PC-9 (cell line): ENCODE measurements around the gene MGRN1. TPM values are rescaled to one million over a fixed set of nuclear protein-coding genes. Genes with fewer than 3 reads are reported as not detected.

ENCODE experiments used
- BruUV-seq: library from RNA; stranded (reverse); fragments of 400-500 nt; replicated peaks from 2 replicates; lab custom pipeline; 2021; lab: Mats Ljungman, UMichigan
- CTCF ChIA-PET: fragments of 300-600 bp; sonication (Branson Sonifier 250); formaldehyde crosslinking; loops from one replicate; lab custom pipeline; 2022; ENCODE audit warnings: antibody characterized with exemption; lab: Charles Lee
- POLR2A ChIA-PET: fragments of 300-600 bp; sonication (Branson Sonifier 250); formaldehyde crosslinking; loops from one replicate; lab custom pipeline; 2022; ENCODE audit warnings: antibody characterized with exemption; ENCODE audit not compliant: unreplicated experiment; lab: Charles Lee
- DNase-seq, 2 experiments: peaks; one replicate each; pipeline versions ENCODE4 v3.0.0 to v3.0.0-alpha.2; 2015 to 2022; ENCODE audit warnings: mixed read lengths in 1 of 2
- H2AFZ ChIP-seq: fragments of 200-600 bp; sonication (generic); 2 replicates; pipeline ENCODE4 v1.8.1; 2017; ENCODE audit warnings: antibody characterized with exemption
- H3F3A ChIP-seq: fragments of 200-600 bp; sonication (generic); 2 replicates; pipeline ENCODE4 v1.8.1; 2017; ENCODE audit warnings: antibody characterized with exemption, mild to moderate bottlenecking, low read depth; ENCODE audit not compliant: insufficient read depth
- H3K27ac ChIP-seq: fragments of 200-600 bp; sonication (generic); 2 replicates; pipeline ENCODE4 v1.6.1; 2016; ENCODE audit warnings: mixed run types
- H3K27me3 ChIP-seq: fragments of 200-600 bp; sonication (generic); 2 replicates; pipeline ENCODE4 v1.6.1; 2016; ENCODE audit warnings: low read depth, mixed run types; ENCODE audit not compliant: insufficient read depth
- H3K36me3 ChIP-seq: fragments of 200-600 bp; sonication (generic); 2 replicates; pipeline ENCODE4 v1.6.1; 2016; ENCODE audit warnings: low read depth, mixed run types
- H3K4me1 ChIP-seq: fragments of 200-600 bp; sonication (generic); replicated peaks from 2 replicates; pipeline ENCODE4 v1.6.1; 2016; ENCODE audit warnings: mixed run types; ENCODE audit not compliant: insufficient read depth
- H3K4me2 ChIP-seq: fragments of 200-600 bp; sonication (generic); 2 replicates; pipeline ENCODE4 v1.6.1; 2017; ENCODE audit warnings: mixed run types
- H3K4me3 ChIP-seq: fragments of 200-600 bp; sonication (generic); 2 replicates; pipeline ENCODE4 v1.6.1; 2016; ENCODE audit warnings: mixed run types
- H3K79me2 ChIP-seq: fragments of 200-600 bp; sonication (generic); 2 replicates; pipeline ENCODE4 v1.6.1; 2017; ENCODE audit warnings: low read depth, mixed run types
- H3K9me2 ChIP-seq: fragments of 200-600 bp; sonication (generic); 2 replicates; pipeline ENCODE4 v1.8.1; 2017; ENCODE audit warnings: mild to moderate bottlenecking; ENCODE audit not compliant: insufficient read depth
- H3K9me3 ChIP-seq: fragments of 200-600 bp; sonication (generic); 2 replicates; pipeline ENCODE4 v1.8.1; 2016; ENCODE audit warnings: low read depth; ENCODE audit not compliant: insufficient read depth
- H4K20me1 ChIP-seq: fragments of 200-600 bp; sonication (generic); 2 replicates; pipeline ENCODE4 v1.8.1; 2017; ENCODE audit not compliant: insufficient read depth
- CTCF ChIP-seq: fragments of 200-600 bp; sonication (generic); conservative IDR thresholded peaks from 2 replicates; pipeline ENCODE4 v1.6.1; 2017; ENCODE audit warnings: mixed run types, antibody characterized with exemption, mild to moderate bottlenecking, moderate library complexity
- EZH2 ChIP-seq: fragments of 200-600 bp; sonication (generic); IDR thresholded peaks from 2 replicates; pipeline ENCODE4 v1.8.0; 2017; ENCODE audit warnings: antibody characterized with exemption, low read depth
- intact Hi-C: fragments of 100-400 bp; cut with micrococcal nuclease; formaldehyde crosslinking; loops from one replicate; pipeline ENCODE4 v1.10.0; 2022; ENCODE audit not compliant: unreplicated experiment
- total RNA-seq: library from RNA; stranded (reverse); gene quantifications from 2 replicates; pipeline ENCODE4 v1.2.3, GENCODE V29; 2021

MGRN1 gene
- total RNA-seq, 1 experiment from 2014 or later: 70.4 TPM

DNA sequence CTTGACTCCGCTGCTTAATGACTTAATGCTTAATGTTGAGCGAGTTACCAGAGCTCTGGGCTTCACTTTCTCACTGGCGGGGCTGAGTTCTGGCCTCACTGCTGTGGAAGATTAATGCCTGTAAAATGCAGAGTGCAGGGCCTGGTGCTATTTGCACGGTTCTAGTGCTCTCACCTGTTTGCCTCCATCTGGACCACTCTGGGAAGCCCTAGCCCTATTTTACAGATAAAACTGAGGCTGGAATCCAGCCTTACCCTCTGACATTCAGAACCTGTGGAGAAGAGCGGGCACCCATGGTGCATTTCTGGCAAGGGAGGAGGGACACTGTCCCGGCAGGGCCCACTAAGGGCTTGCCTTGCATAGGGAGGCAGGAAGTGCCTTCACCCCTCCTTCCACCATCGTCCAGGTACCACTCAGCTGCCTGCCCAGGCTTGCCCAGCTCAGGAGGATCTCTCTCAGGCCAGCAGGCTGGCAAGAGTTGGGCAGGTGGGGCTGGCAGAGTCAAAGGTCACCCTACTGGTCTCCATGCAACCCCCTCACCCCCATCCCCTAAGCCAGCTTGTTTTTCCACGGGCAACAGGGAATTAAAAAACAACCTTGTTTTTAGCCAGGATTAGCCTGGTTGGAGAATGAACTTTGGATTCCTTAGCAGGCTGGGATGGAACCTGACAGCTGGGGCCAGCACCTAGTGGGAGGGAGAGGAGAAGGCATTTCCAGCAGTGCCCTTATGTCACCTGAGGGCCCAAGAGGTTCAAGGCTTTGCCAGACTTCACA, 5.8 kb upstream of the MGRN1 start:
- BruUV-seq: no TSS peak
- H2AFZ ChIP-seq: no peak overlapping the region
- no peak for TF ChIP-seq CTCF
- no peak for TF ChIP-seq EZH2
- no peaks in the 10 kb centered on the region for H4K20me1 ChIP-seq
- H3K36me3 ChIP-seq: no peaks in the 10 kb centered on the region
- no peaks in the 10 kb centered on the region for H3K9me2 ChIP-seq
- CTCF ChIA-PET: no interaction called here
- no peaks in the 10 kb centered on the region for H3K9me3 ChIP-seq
- peaks cover 28% of the 10 kb centered on the region for H3F3A ChIP-seq
- no peak overlapping the region for H3K27ac ChIP-seq
- H3K79me2 ChIP-seq: peaks cover 21% of the 10 kb centered on the region
- DNase-seq: no peak
- H3K4me3 ChIP-seq: no peak overlapping the region
- POLR2A ChIA-PET: no interaction called here
- peaks cover 30% of the 10 kb centered on the region for H3K4me1 ChIP-seq
- no peaks in the 10 kb centered on the region for H3K27me3 ChIP-seq
- intact Hi-C loops: loop anchor here (5.0 to 10.0 kb wide), 4 partner anchors 204 to 478 kb away; partner anchors contain the start of genes CORO7, EEF2KMT, SEC14L5 and TFAP4
- peak overlapping the region; percentile 95; the same call in 1 of the 2 replicates for H3K4me2 ChIP-seq

DNA sequence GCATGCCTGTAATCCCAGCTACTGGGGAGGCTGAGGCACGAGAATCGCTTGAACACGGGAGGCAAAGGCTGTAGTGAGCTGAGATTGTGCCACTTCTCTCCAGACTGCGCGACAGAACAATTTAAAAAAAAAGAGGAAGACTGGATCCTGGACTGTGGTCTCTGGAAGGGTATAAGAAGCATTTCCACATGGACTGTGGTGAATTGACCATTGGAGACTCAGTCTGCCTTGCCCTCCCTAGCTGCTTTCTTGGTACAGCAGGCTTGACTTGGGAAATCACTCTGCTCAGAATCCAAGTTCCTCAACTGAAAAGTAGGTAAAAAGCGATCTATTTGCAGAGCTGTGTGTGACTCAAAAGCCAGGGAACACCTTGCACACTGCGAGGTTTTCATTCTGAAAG, 1.0 kb upstream of the MGRN1 start:
- Histone ChIP-seq H2AFZ (no peak overlapping the region), H3K9me3 (no peaks in the 10 kb centered on the region), H3K9me2 (no peaks in the 10 kb centered on the region), H3K4me1 (peaks cover 10% of the 10 kb centered on the region), H3K79me2 (peaks cover 43% of the 10 kb centered on the region), H4K20me1 (peaks cover 21% of the 10 kb centered on the region), H3K36me3 (no peaks in the 10 kb centered on the region), H3K27ac (no peak overlapping the region), H3K4me2 (no peak overlapping the region), H3F3A (peaks cover 6% of the 10 kb centered on the region; the same call in 1 of the 2 replicates), H3K4me3 (no peak overlapping the region), H3K27me3 (no peaks in the 10 kb centered on the region)
- ChIA-PET CTCF (interaction anchor here (0.6 to 2.4 kb wide), 8 partner anchors 7 to 336 kb away, joined by 3 to 13 read pairs (median 6); no protein-coding TSS in a partner anchor), POLR2A (interaction anchor here (0.7 kb wide), 1 partner anchor 159 kb away, joined by 3 read pairs; no protein-coding TSS in a partner anchor)
- TF ChIP-seq CTCF: no peak
- no peak for TF ChIP-seq EZH2
- intact Hi-C loops: no loop called here
- no TSS peak for BruUV-seq
- no peak for DNase-seq

- Histone ChIP-seq H3K9me2 (no peaks in the 10 kb centered on the region), H3K4me1 (peaks cover 7% of the 10 kb centered on the region), H3K4me2 (peak overlapping the region; percentile 97), H4K20me1 (peaks cover 25% of the 10 kb centered on the region), H3K79me2 (peaks cover 52% of the 10 kb centered on the region), H3K27me3 (no peaks in the 10 kb centered on the region), H3K4me3 (peak overlapping the region; percentile 99), H3K9me3 (no peaks in the 10 kb centered on the region), H3K36me3 (no peaks in the 10 kb centered on the region), H3K27ac (peak overlapping the region; percentile 20; the same call in 1 of the 2 replicates), H2AFZ (peak overlapping the region; percentile 93), H3F3A (peaks cover 6% of the 10 kb centered on the region; the same call in 1 of the 2 replicates)
- BruUV-seq: no TSS peak
- intact Hi-C loops: loop anchor here (1.0 kb wide), 2 partner anchors 56 to 108 kb away; no protein-coding TSS in a partner anchor
- TF ChIP-seq CTCF (no peak), EZH2 (no peak)
- POLR2A ChIA-PET: no interaction called here
- DNase-seq: peak in 1 of 2 experiments; percentile 55
- CTCF ChIA-PET: interaction anchor here (0.6 to 2.4 kb wide), 10 partner anchors 9 to 334 kb away, joined by 3 to 13 read pairs (median 4); no protein-coding TSS in a partner anchor
Observed at GRCh38 chr16:4624827-4625559, 367 bp downstream of the MGRN1 start.
